ENCODE results near the gene SKOR2.

The SKOR2 gene

GRCh38 chr18:47251289-47252120 is at the start of gene SKOR2:
Gene SKOR2 (minus strand): TSS chr18:47251660. CDS start chr18:47249183, 2,477 bp downstream.
- DNase-seq, result no peak

DNA sequence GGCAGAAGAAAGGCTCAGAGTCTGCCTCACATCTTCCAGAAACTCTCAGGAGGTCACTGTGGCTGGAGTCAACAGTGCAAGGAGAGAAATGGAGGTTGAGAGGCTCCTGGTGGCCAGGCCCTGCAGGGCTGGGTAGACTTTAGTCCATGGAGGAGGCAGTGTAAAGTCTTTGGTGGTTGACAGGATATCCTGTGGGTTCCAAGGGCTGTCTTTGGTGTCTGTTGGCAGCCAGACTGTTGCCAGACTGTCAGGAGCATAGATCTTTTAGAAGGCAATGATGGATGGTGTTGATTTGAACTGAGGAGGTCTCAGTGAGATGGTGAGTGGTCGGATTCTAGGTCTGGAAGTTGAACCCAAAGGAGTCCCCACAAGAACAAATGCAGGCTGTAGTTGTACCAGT is 45.0 kb upstream of the SKOR2 start:
- DNase-seq, result no peak

- no peak for DNase-seq
Observed at GRCh38 chr18:47294801-47295200, 43.3 kb upstream of the SKOR2 start.

DNA sequence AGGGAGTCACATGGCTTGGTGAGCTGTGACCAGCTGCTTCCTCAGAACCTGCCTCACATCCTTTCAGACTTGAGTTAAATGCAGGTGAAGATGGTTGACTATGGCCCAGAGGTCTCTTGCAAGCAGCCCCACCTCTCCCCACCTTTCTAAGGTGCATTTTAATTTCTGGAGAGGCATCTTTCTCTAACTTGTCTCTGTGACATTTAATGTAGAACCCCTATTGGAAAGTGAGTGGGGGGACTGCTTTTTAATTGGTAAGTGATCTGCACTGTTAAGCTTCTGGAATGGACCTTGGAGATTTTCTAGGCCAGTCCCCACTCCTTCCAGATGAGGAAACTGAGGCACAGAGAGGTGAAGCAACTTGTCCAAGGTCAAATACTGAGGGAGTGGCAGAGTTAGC is 37.3 kb upstream of the SKOR2 start:
- DNase-seq, result no peak

DNA sequence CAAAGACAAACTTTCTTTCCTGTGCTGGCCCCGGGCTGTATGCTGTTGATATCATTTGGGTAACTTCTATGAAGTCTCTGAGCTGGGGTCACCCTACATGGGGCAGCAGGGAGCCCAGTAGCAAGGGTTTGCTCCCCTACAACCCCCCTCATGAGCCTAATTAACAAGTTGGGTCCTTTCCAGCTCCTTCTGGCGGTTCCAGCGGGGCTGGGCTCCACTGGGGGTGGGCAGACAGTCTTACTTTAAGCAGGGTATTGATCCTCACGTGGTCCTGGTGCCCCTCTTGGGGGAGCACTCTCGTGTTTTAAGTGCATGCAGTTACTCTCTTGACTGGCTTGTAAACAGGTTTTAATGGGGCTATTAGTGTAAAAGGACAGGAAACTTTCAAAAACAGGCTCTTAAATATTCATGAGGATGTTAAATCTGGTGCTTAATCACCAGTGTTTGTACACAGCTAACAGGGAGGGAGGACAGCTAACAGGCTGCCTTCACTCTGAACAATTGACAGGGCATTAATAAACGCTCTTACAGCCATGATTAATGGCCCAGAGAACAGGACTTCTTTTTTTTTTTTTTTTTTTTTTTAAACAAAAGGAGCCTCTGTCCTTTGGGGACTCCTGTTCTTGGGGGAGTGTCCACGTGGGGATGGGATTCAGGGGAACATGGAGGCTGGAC is 36.6 kb upstream of the SKOR2 start:
- no peak for DNase-seq

DNA sequence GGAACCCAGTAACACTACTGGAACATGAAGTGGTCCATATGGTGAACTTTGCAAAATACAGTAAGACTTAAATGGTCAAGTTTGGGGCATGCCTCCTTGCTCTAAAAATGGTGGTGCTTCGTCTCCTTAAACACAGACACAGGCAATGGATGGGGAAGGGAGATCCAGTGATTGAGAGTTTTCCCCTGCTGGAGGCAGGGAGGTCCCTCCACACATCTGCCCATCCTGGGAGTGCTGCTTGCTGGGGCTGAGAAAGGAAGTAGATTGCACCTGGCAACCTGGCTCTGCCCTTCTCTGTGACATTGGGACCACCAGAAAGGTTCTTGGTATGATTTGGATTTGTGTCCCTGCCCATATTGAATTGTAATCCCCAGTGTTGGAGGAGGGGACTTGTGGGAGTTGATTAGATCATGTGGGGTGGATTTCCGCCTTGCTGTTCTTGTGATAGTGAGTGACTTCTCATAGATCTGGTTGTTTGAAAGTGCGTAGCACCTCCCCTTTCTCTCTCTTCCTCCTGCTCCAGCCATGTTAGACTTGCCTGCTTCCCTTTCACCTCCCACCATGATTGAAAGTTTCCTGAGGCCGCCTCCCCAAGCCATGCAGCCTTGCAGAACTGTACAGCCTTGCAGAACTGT is 35.4 kb upstream of the SKOR2 start:
- DNase-seq, result no peak

DNA sequence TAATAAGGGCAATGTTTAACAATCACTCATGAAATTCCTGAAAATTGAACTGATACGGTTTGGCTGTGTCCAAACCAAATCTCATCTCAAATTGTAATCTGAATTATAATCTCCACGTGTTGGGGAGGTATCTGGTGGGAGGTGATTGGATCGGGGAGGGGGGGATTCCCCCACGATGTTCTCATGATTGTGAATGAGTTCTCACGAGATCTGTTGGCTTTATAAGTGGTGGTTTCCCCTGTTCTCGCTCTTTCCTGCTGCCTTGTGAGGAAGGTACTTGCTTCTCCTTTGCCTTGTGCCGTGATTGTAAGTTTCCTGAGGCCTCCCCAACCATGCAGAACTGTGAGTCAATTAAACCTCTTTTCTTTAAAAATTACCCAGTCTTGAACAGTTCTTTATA is 34.0 kb upstream of the SKOR2 start:
- no peak for DNase-seq

DNA sequence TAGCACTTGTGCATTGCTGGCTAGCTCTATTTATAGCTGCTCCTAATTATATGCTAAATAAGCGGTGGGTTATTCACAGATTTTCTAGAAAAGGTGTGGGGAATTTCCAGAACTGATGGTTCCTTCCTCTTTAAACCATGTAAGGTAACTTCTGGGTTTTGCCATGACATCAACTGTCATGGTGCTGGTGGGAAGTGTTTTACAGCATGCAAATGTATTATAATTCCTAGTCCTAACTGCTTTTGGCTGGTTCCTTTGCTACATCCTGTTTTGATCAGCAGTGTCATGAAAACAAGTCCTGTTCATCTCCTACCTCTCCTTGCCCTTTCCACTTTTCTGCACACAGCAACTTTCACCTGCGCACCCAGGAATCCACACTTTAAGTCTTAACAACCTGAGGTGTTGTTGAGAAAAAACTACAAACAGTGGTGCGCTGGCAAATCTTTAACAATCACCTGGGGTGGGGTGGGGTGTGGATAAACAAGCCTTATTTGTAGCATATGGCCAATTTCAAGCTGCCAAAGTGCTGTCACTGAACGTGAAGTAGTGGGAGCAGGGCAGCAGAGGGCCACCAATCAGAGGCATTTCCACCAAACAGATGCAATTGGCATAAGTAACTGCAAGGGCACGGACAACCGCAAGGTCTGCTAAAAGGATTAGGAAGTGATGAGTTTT is 33.4 kb upstream of the SKOR2 start:
- no peak for DNase-seq

GRCh38 chr18:47283476-47283875 is 32.0 kb upstream of the SKOR2 start:
- no peak for DNase-seq

GRCh38 chr18:47280121-47280520 is 28.7 kb upstream of the SKOR2 start:
- DNase-seq, result no peak

- DNase-seq, result no peak
Observed at GRCh38 chr18:47274961-47275360, 23.5 kb upstream of the SKOR2 start.

DNA sequence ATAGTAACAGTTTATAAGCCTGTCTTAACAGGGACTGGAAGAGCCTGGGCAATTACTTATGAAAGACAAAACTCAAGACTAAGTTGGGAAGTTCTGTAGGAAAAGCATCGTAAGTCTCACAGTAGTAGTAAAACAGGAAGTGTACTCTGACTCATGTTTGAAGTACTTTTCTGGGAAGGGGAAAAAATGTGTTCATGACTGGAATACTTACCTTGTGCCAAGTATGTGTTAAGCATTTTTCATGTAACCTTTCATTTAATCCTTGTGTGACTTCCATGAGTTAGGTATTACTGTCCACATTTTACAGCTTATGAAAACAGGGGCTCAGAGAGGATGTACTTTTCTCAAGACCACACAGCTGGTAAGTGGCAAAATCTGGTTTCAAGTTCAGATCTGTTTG is 13.7 kb upstream of the SKOR2 start:
- no peak for DNase-seq

DNA sequence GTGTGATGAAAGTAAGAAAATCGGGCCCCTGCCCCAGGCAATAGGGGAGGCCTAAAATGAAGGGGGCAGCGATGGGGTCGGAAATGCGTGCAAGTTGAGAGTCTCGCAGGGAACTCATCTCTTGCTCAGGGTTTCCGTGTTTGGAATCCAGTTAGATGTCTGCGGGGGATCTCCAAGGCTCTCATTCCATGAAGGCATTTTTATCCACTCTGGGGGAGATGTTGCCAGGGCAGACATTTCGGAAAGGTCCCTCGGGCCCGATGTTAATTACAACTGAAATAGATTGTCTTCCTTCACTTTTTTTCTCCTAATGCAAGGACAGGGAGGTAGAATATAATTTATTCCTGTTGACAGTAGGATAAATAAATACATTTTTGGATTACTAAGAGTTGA is 12.8 kb upstream of the SKOR2 start:
- no peak for DNase-seq

DNA sequence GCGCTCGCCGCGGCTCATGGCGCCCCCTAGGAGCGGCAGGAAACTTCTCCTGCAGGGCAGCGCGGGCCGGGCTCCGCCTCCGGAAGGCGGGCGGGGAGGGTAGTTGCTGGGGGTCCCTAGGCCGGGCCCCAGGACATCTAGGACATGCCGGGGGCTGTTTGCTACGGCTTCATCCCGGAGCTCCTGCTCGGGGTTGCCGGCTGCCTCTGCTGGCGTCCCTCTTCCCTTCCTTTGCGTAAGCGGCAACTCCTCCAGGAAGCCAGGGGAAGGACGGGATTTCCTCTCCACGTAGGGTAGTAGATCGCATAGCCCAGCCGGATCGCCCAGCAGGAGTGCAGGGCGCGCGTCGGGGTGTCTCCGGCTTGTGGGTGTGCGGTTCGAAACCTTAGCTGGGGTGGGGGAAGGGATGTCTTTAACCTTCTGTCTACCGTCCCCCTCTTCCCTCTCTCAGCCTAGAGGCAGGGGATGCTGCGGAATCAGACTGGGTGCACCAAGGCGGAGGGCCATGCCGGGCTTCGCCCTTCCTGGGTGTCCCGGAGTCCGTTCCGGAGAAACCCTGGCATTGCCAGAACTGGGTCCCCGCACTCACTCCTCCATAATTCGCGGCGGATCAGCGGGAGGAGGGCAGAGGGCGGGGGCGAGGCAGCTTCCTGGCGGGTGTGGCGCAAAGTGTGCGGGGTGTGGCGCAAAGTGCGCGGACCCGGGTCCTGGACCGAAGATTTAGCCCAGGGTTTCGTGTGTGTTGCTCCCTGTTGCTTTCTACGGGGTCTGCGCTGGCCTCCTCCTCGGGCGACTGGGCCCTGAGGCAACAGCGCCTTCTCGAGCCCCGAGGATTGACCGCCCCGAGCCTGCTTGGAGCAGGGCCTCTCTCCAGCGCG is 12.2 kb upstream of the SKOR2 start:
- DNase-seq, result no peak

GRCh38 chr18:47263150-47263429 is 11.6 kb upstream of the SKOR2 start:
- DNase-seq, result no peak

- no peak for DNase-seq
Observed at GRCh38 chr18:47262301-47263149, 11.1 kb upstream of the SKOR2 start.

DNA sequence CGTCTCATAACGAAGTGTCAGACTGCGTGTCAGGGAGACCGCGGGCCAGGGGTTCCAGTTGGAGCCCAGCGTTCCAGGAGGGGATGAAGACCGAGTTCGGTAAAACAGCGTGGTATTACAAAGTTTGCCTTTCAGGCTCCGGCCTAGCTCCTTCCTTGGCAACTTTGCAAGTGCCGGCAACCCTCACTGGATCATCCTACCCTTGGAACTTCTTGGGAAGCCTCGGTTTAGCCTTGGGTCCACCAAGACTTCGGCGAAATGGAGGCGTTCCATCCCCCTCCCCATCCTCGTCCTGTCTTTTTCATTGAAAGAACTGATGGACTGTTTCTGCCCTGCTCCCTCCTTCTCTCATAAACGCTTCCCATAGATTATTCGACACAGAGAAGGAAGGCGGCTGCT is 10.4 kb upstream of the SKOR2 start:
- DNase-seq, result no peak

DNA sequence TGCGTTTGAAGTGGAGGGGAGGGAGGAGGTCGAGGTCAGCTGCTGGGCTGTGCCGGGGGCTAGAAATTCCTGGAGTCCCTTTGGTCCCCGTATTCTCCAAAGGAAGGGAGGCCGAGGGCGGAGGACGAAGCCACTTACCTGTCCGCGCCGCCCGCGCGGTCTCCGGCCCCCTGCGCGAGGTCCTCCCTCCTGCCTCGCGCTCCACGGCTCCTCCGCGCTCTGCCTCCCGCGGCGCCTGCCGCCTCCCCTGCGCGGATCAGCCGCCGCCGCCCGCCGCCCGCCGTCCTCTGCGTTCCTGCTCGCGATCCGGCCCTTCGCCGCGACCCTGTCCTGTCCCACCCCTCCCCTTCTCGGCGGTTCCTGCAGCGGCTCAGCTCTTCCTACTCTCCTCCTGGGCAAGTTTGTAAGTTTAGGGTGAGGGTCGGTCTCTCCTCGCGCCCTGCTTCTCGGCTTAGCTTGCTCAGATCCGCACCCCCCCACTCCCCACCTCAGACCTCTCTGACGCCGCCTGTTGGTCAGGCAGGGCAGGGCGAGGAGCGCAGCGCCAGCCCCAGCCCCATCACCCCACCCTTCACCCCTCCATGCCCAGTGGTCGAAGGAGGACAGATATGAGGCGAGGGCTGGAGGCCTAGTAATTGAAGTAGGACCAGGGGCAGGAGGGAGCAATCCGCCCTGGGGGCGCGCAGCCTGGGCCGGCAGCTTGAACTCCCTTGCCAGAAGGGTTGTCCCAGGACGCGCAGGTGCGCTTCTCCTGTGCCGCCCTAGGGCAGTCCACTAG is 9.7 kb upstream of the SKOR2 start:
- DNase-seq, result no peak

DNA sequence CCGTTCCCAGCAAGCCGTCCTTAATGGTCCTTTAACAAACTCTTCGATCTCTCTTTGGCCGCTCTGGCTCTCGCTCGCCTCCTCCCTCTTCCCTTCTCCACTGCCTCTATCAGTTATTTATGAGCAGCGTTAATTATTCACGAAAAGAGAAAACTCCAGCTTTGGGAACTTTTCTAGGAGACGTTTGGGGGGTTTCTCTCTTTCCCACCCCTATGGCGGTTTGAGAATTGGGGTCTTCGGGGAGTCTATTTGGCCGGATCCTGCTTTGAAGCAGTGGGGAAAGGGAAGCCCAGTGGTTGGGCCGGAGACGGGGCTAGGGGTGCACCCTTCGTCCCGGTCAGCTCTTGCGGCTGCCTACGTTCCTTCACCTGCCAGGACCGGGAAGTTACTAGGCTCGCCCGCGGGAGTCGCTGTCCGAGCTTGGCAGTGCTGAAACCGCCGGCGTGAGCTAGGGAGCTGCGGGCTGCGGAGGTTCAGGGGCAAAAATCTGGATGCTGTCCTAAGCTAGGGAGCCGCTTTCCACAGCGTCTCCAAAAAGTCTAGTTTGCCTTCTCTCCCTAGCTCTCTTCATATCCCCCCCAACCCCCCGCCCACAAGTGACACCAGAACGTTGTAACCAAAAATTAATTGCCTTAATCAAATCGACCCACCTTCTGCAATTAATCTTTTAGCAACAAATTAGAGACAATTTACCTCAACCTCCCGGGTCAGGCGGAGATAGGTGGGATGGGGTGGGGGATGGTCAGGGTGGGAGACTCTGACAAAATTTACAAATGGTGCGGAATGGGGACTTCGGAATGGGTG is 8.9 kb upstream of the SKOR2 start:
- DNase-seq, result no peak

GRCh38 chr18:47254341-47254939 is 3.0 kb upstream of the SKOR2 start:
- DNase-seq, result no peak
